K562 (cell line): Measurements from ENCODE around the gene MGRN1. TPM values are rescaled to one million over a fixed set of nuclear protein-coding genes. Genes with fewer than 3 reads are reported as not detected.

Experiments
- ATAC-seq: fragments of 200-7000 bp; cut with Tn5 transposase; 3 replicates; pipeline ENCODE4 v1.9.1; 2020; ENCODE audit warnings: moderate library complexity
- BruUV-seq: library from RNA; stranded (reverse); fragments of 400-500 nt; replicated peaks from 2 replicates; lab custom pipeline; 2021; lab: Mats Ljungman, UMichigan
- CTCF ChIA-PET: fragments of 300-600 bp; formaldehyde crosslinking; extraction: SDS; loops from one replicate; lab custom pipeline; 2021; ENCODE audit warnings: low intra/inter-chr PET ratio; lab: Yijun Ruan, JAX
- POLR2A ChIA-PET: fragments of 300-600, 350-650 bp; sonication (Branson Sonifier 250); formaldehyde crosslinking; extraction: SDS; loops from one replicate; lab custom pipeline; 2021; ENCODE audit warnings: antibody characterized with exemption, inconsistent platforms; lab: Yijun Ruan, JAX
- DNase-seq, 4 experiments: peaks; one replicate each; pipeline versions ENCODE4 v3.0.0 to v3.0.0-alpha.2; 2011 to 2018; ENCODE audit warnings: low spot score in 3 of 4, mixed read lengths in 3 of 4; ENCODE audit errors: extremely low read depth in 1 of 4
- FAIRE-seq: peaks from 2 replicates; lab custom pipeline; 2011; peaks lifted over from hg19 to GRCh38; lab: Jason Lieb, UNC
- H2AFZ ChIP-seq: 2 replicates; pipeline ENCODE4 v1.6.0; 2011; ENCODE audit warnings: low read depth, low read length, control low read depth, inconsistent platforms
- H3K27ac ChIP-seq: fragments of 200-600 bp; 3 replicates; pipeline ENCODE4 v1.8.0; 2011; ENCODE audit warnings: low read depth, mild to moderate bottlenecking, control low read depth, inconsistent platforms, low read length, moderate library complexity, mixed read lengths; ENCODE audit errors: extremely low read depth
- H3K27me3 ChIP-seq, 2 experiments: fragments of 300-600 bp in 1 of 2; 2 replicates in 1 of 2; 3 replicates in 1 of 2; pipeline versions ENCODE4 v1.6.0 to v1.8.0; 2011; ENCODE audit warnings: inconsistent platforms in 2 of 2, low read length in 2 of 2, mild to moderate bottlenecking in 1 of 2, mixed read lengths in 1 of 2, moderate library complexity in 1 of 2; ENCODE audit not compliant: control insufficient read depth in 2 of 2, insufficient read depth in 2 of 2
- H3K36me3 ChIP-seq: fragments of 300-600 bp; 3 replicates; pipeline ENCODE4 v1.8.0; 2011; ENCODE audit warnings: mild to moderate bottlenecking, low read length, inconsistent platforms; ENCODE audit not compliant: control insufficient read depth, insufficient read depth
- H3K4me1 ChIP-seq, 2 experiments: fragments of 200-600 bp in 1 of 2; replicated peaks in 1 of 2; 2 replicates in 1 of 2; 3 replicates in 1 of 2; pipeline versions ENCODE4 v1.5.1 to v1.8.0; 2011; ENCODE audit warnings: inconsistent platforms in 2 of 2, low read length in 2 of 2, mild to moderate bottlenecking in 1 of 2, mixed read lengths in 1 of 2, moderate library complexity in 1 of 2; ENCODE audit not compliant: control insufficient read depth in 2 of 2, insufficient read depth in 2 of 2
- H3K4me2 ChIP-seq: 2 replicates; pipeline ENCODE4 v1.6.1; 2011; ENCODE audit warnings: low read length, control low read depth, inconsistent platforms, mixed read lengths; ENCODE audit not compliant: insufficient read depth
- H3K4me3 ChIP-seq: fragments of 200-600 bp; sonication (generic), shearing (Covaris generic); 2 replicates; pipeline ENCODE4 v1.5.1; 2016; ENCODE audit warnings: control low read depth, inconsistent platforms
- H3K79me2 ChIP-seq: fragments of 200-600 bp; 3 replicates; pipeline ENCODE4 v1.8.0; 2011; ENCODE audit warnings: low read length, inconsistent platforms; ENCODE audit not compliant: control insufficient read depth, insufficient read depth
- H3K9ac ChIP-seq, 2 experiments: 2 replicates each; pipeline versions ENCODE4 v1.6.0 to v1.6.1; 2011; ENCODE audit warnings: low read depth in 2 of 2, low read length in 2 of 2, control low read depth in 1 of 2, inconsistent platforms in 1 of 2, mild to moderate bottlenecking in 1 of 2, mixed read lengths in 1 of 2; ENCODE audit not compliant: insufficient read depth in 1 of 2
- H3K9me1 ChIP-seq: one replicate; pipeline ENCODE4 v1.6.0; 2011; ENCODE audit warnings: inconsistent platforms, mild to moderate bottlenecking, low read length, moderate library complexity; ENCODE audit not compliant: control insufficient read depth, insufficient read depth
- H3K9me3 ChIP-seq: replicated peaks from 2 replicates; pipeline ENCODE4 v1.5.1; 2011; ENCODE audit warnings: low read depth, low read length, inconsistent platforms; ENCODE audit not compliant: control insufficient read depth, insufficient read depth
- H4K20me1 ChIP-seq: replicated peaks from 2 replicates; pipeline ENCODE4 v1.6.1; 2011; ENCODE audit warnings: low read length, inconsistent platforms, mixed read lengths; ENCODE audit not compliant: control insufficient read depth, insufficient read depth
- PTBP1 ChIP-seq: fragments of 200-400 bp; formaldehyde crosslinking; IDR thresholded peaks from 2 replicates; pipeline ENCODE4 v1.6.1; 2017; ENCODE audit warnings: low read depth, low read length
- RNF2 ChIP-seq: sonication (generic); IDR thresholded peaks from 2 replicates; pipeline ENCODE4 v1.6.1; 2016
- SRF ChIP-seq, 2 experiments: fragments of 250-450, 450-650 bp in 1 of 2; sonication (Bioruptor Pico) in 1 of 2; sonication (generic) in 1 of 2; formaldehyde crosslinking; IDR thresholded peaks; 2 replicates each; pipeline versions ENCODE4 v1.5.0 to v1.5.1; 2020 to 2022; ENCODE audit warnings: mild to moderate bottlenecking in 1 of 2, missing genetic modification reagents in 1 of 2
- U2AF1 ChIP-seq: fragments of 200-400 bp; formaldehyde crosslinking; optimal IDR thresholded peaks from 2 replicates; pipeline ENCODE3; 2017; ENCODE audit warnings: mild to moderate bottlenecking, low read depth, low read length, moderate library complexity
- VEZF1 ChIP-seq: fragments of 200-800 bp; sonication (Bioruptor generic); IDR thresholded peaks from 2 replicates; pipeline ENCODE4 v1.6.1; 2017; ENCODE audit warnings: missing genetic modification characterization, missing compliant biosample characterization
- ZHX1 ChIP-seq: fragments of 150-350 bp; conservative IDR thresholded peaks from 2 replicates; pipeline ENCODE4 v1.6.1; 2014; ENCODE audit warnings: low read length
- ZNF146 ChIP-seq: IDR thresholded peaks from one replicate; pipeline ENCODE4 v1.6.1; 2018; ENCODE audit warnings: missing compliant biosample characterization; ENCODE audit not compliant: unreplicated experiment
- ZNF407 ChIP-seq: fragments of 450-650 bp; IDR thresholded peaks from 2 replicates; pipeline ENCODE4 v1.6.1; 2016; ENCODE audit warnings: low read depth
- ZNF589 ChIP-seq: fragments of 200-800 bp; sonication (Bioruptor generic); IDR thresholded peaks from 2 replicates; pipeline ENCODE4 v1.6.1; 2016; ENCODE audit warnings: low read depth, missing genetic modification characterization, missing compliant biosample characterization
- WGBS: fragments of 100-300 bp; shearing (Covaris generic); methylation state at CpG from one replicate; pipeline ENCODE4 v1.1.6; 2016; ENCODE audit warnings: low coverage, mixed read lengths; ENCODE audit not compliant: insufficient coverage; ENCODE audit errors: missing lambda C conversion rate; 5-methylcytosine and 5-hydroxymethylcytosine counted together
- in situ Hi-C: fragments of 300-500 bp; cut with MboI; formaldehyde crosslinking; loops from 4 replicates; pipeline ENCODE4 v1.15.0; 2018; ENCODE audit warnings: inconsistent platforms, mixed read lengths
- intact Hi-C: fragments of 100-400 bp; cut with micrococcal nuclease; formaldehyde crosslinking; loops from 2 replicates; pipeline ENCODE4 v1.14.2; 2022
- polyA plus RNA-seq, 8 experiments: library from polyadenylated mRNA; depleted of rRNA in 4 of 8; stranded (reverse) in 5 of 8; unstranded in 3 of 8; fragments of >200 nt; fragmentation: Nextera tagmentation in 2 of 8; fragmentation: Illumina TruSeq in 1 of 8; extraction: Ambion mirVana in 2 of 8; extraction: Trizol in 1 of 8; gene quantifications; 2 replicates each; pipeline versions ENCODE4 v1.2.1 to v1.2.3, GENCODE V29; 2011 to 2014; ENCODE audit warnings: inconsistent platforms in 1 of 8, missing spikeins in 1 of 8
- total RNA-seq, 7 experiments: library from RNA; depleted of rRNA in 6 of 7; stranded (reverse); fragments of >200 nt in 6 of 7; fragmentation: Illumina TruSeq in 2 of 7; extraction: Trizol in 2 of 7; gene quantifications; 2 replicates each; pipeline versions ENCODE4 v1.2.1 to v1.2.3, GENCODE V29; 2011 to 2021; ENCODE audit warnings: low replicate concordance in 1 of 7

MGRN1 gene
- total and polyA plus RNA-seq, 9 of the 15 experiments (the other 6 are each of a cell fraction or from before 2014, with no cell fraction given), result 0.15 to 37.9 (median 6.0) TPM

- no peak for DNase-seq
- intact Hi-C loops (no loop called here), in situ Hi-C loops (no loop called here)
- Histone ChIP-seq H3K79me2 (peaks cover 17% of the 10 kb centered on the region), H2AFZ (no peak overlapping the region), H3K27ac (no peak overlapping the region), H3K4me3 (no peak overlapping the region), H4K20me1 (no peaks in the 10 kb centered on the region), H3K9me3 (no peaks in the 10 kb centered on the region), H3K27me3 (no peaks in the 10 kb centered on the region), H3K9me1 (no peaks in the 10 kb centered on the region), H3K36me3 (peaks cover 63% of the 10 kb centered on the region; the same call in 1 of the 3 replicates), H3K4me1 (peaks cover 0 to 15% of the 10 kb centered on the region in 2 experiments; a peak in 3 of 5 replicates), H3K4me2 (no peak overlapping the region), H3K9ac (no peak overlapping the region)
- ATAC-seq, result no peak
- FAIRE-seq, result no peak
- CTCF ChIA-PET, result no interaction called here
- POLR2A ChIA-PET, result interaction anchor here (0.6 kb wide), 2 partner anchors 48 to 430 kb away, joined by 3 read pairs; no protein-coding TSS in a partner anchor
- WGBS, result 80% methylated on average over 8 of the region's 13 CpGs
- no TSS peak for BruUV-seq
- TF ChIP-seq SRF (CRISPR knock-in tag; IDR thresholded peaks at IDR 0.05), result no peak
- no peak for TF ChIP-seq ZNF589 (CRISPR knock-in tag)
- no peak for TF ChIP-seq ZNF407
- TF ChIP-seq RNF2, result no peak
- no peak for TF ChIP-seq VEZF1
- no peak for TF ChIP-seq PTBP1
- no peak for TF ChIP-seq ZHX1
- TF ChIP-seq ZNF146 (CRISPR knock-in tag), result no peak
- no peak for TF ChIP-seq U2AF1
Measured at GRCh38 chr16:4651827-4652226, 27.2 kb downstream of the MGRN1 start.
